H1 (cell line): ENCODE measurements around the gene NBPF15. TPM values are rescaled to one million over a fixed set of nuclear protein-coding genes. Genes with fewer than 3 reads are reported as not detected.

Experiments used
- CHD2 ChIP-seq: IDR thresholded peaks from 2 replicates; pipeline ENCODE4 v1.6.1; 2012; ENCODE audit warnings: low read length, improper control_type of control experiment
- EGR1 ChIP-seq: IDR thresholded peaks from 2 replicates; pipeline ENCODE4 v1.6.1; 2011; ENCODE audit warnings: low read depth, low read length, borderline replicate concordance
- GTF2F1 ChIP-seq: IDR thresholded peaks from 2 replicates; pipeline ENCODE4 v1.6.1; 2012; ENCODE audit warnings: low read depth, low read length, improper control_type of control experiment, borderline replicate concordance
- HDAC2 ChIP-seq, 2 experiments: fragments of 300-600 bp in 1 of 2; sonication (generic) in 1 of 2; IDR thresholded peaks; 2 replicates each; pipeline ENCODE4 v1.6.1; 2011 to 2012; ENCODE audit warnings: low read depth in 2 of 2, low read length in 2 of 2, mild to moderate bottlenecking in 2 of 2, moderate library complexity in 2 of 2, borderline replicate concordance in 1 of 2, inconsistent platforms in 1 of 2
- JUND ChIP-seq: IDR thresholded peaks from 2 replicates; pipeline ENCODE4 v1.6.1; 2011; ENCODE audit warnings: mild to moderate bottlenecking, improper control_type of control experiment, low read length
- MAX ChIP-seq: IDR thresholded peaks from 2 replicates; pipeline ENCODE4 v1.6.1; 2012; ENCODE audit warnings: inconsistent platforms
- POLR2A ChIP-seq, 2 experiments: IDR thresholded peaks; 1 replicate in 1 of 2; 2 replicates in 1 of 2; pipeline ENCODE4 v1.6.1; 2011; ENCODE audit warnings: low read depth in 2 of 2, low read length in 2 of 2, mild to moderate bottlenecking in 2 of 2; ENCODE audit errors: control extremely low read depth in 1 of 2
- SIN3A ChIP-seq, 2 experiments: IDR thresholded peaks in 1 of 2; conservative IDR thresholded peaks in 1 of 2; 2 replicates each; pipeline ENCODE4 v1.6.1; 2011 to 2012; ENCODE audit warnings: low read length in 2 of 2, improper control_type of control experiment in 1 of 2, low read depth in 1 of 2, mild to moderate bottlenecking in 1 of 2
- TAF7 ChIP-seq: optimal IDR thresholded peaks from 2 replicates; pipeline ENCODE3; 2011; ENCODE audit warnings: low read depth, mild to moderate bottlenecking, inconsistent platforms, low read length, moderate library complexity, borderline replicate concordance
- TBP ChIP-seq: IDR thresholded peaks from 2 replicates; pipeline ENCODE4 v1.6.1; 2011; ENCODE audit warnings: low read depth, low read length, improper control_type of control experiment
- YY1 ChIP-seq: IDR thresholded peaks from 2 replicates; pipeline ENCODE4 v1.6.1; 2011; ENCODE audit warnings: low read depth, mild to moderate bottlenecking, low read length
- polyA plus RNA-seq, 7 experiments: library from polyadenylated mRNA; depleted of rRNA in 3 of 7; stranded (reverse) in 5 of 7; unstranded in 2 of 7; fragments of >200 nt in 5 of 7; fragments of 200-250 nt in 2 of 7; gene quantifications; 1 replicate in 5 of 7; 2 replicates in 1 of 7; 4 replicates in 1 of 7; pipeline versions ENCODE4 v1.2.1 to v1.2.3, GENCODE V29; 2011 to 2013; ENCODE audit warnings: missing spikeins in 2 of 7, mixed read lengths in 2 of 7
- total RNA-seq: library from RNA; stranded (reverse); fragmentation: NEBNext Ultra II Directional; extraction: Animal tissue kit (Norgen Biotek cat#: 25700); gene quantifications from 2 replicates; pipeline ENCODE4 v1.2.1, GENCODE V29; 2021

Gene NBPF15
- total and polyA plus RNA-seq, 2 of the 8 experiments (the other 6 are each of a cell fraction or from before 2014, with no cell fraction given), result 7.9 to 9.4 TPM

- TF ChIP-seq YY1 (peak; percentile 66; the same call in 1 of the 2 replicates), TBP (peak; percentile 91), MAX (peak; percentile 8; the same call in 1 of the 2 replicates), TAF7 (peak; percentile 99), EGR1 (peak; percentile 69; the same call in 1 of the 2 replicates), SIN3A (conservative IDR thresholded peaks at IDR 0.05 in 1 of 2, IDR thresholded peaks at IDR 0.05 in 1 of 2; ENCODE audit: low read depth in 1 of 2, low read length in 2 of 2) (peak in 1 of 2 experiments; percentile 75; a peak in 2 of 4 replicates), CHD2 (peak; percentile 75), POLR2A (IDR thresholded peaks at IDR 0.05; ENCODE audit: control extremely low read depth in 1 of 2, low read depth in 2 of 2, low read length in 2 of 2) (peak; percentile 98 to 99), JUND (0 out of 2 replicates have a peak, but pooled peaks have one; percentile 24), HDAC2 (IDR thresholded peaks at IDR 0.05; ENCODE audit: borderline replicate concordance in 1 of 2, low read depth in 2 of 2, low read length in 2 of 2) (peak; percentile 39 to 94; a peak in 1 of 4 replicates), GTF2F1 (peak; percentile 97)
Observed at GRCh38 chr1:144412491-144413403, 48.7 kb downstream of the NBPF15 start (continued).
